G401 (cell line): ENCODE data around the gene ADAMTSL3. TPM values are rescaled to one million over a fixed set of nuclear protein-coding genes. Genes with fewer than 3 reads are reported as not detected.
"Not testable (repeated sequence)": the region's sequence is repeated elsewhere in the genome, so short reads cannot be mapped to it uniquely, and the experiment has no call there.

Experiments
- DNase-seq: peaks from one replicate; pipeline ENCODE4 v3.0.0-alpha.2; 2015; ENCODE audit warnings: low spot score
- in situ Hi-C: cut with HindIII; loops from 2 replicates; pipeline ENCODE4 v1.10.0; 2016; ENCODE audit warnings: low sequenced_read_pairs, mixed read lengths
- total RNA-seq: library from RNA; depleted of rRNA; stranded (reverse); fragments of >200 nt; shearing (Covaris generic); gene quantifications from 2 replicates; pipeline ENCODE4 v1.2.3, GENCODE V29; 2014

Gene ADAMTSL3
- total RNA-seq, 1 experiment from 2014 or later = 0.10 TPM

GRCh38 chr15:83732770-83733169 is 78.8 kb downstream of the ADAMTSL3 start:
- DNase-seq = no peak
- in situ Hi-C loops = no loop called here

DNA sequence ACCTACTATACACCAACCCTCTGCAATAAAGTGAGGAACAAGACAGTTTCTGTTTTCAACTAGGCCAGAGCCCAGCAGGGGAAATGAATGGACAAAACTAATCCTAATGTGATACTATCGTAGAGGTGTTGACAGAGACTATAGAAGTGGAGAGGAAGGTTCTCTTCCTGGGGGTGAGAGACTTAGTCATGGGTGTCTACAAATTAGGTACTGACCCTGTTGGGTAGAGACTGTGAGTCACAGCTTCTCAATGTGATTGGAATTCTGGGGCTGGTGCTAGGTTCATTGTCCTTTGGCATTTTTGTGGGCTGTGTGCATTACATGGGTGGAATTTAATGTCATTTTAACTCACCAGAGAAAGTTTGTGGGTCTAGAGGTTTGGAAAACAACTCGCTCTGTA is 79.3 kb downstream of the ADAMTSL3 start:
- DNase-seq = no peak
- in situ Hi-C loops = no loop called here

DNA sequence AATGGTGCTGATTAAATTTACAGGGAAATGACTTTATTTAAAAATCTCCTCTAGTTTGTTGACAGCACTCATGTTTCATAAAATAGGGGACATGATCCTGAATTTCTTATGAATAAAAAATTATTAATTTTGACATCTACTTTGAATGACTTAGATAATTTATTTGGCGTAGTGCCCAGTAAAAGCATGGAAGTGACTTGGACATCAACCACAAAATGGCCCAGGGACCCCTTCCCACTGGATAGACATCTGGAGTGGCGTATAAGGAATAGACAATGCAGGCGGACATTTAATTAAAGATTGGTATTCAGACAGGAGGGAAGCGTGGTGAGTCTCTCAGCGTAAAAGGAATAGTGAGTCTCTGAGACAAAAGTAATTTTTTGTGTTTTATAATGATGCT is 79.8 kb downstream of the ADAMTSL3 start:
- in situ Hi-C loops = no loop called here
- no peak for DNase-seq

GRCh38 chr15:83734487-83734886 is 80.6 kb downstream of the ADAMTSL3 start:
- DNase-seq = peak; percentile 6
- in situ Hi-C loops = no loop called here

GRCh38 chr15:83739629-83740028 is 85.7 kb downstream of the ADAMTSL3 start:
- peak; percentile 14 for DNase-seq
- in situ Hi-C loops = no loop called here

- in situ Hi-C loops = no loop called here
- no peak for DNase-seq
These were observed 91.8 kb downstream of the ADAMTSL3 start for GRCh38 chr15:83745771-83746170.

DNA sequence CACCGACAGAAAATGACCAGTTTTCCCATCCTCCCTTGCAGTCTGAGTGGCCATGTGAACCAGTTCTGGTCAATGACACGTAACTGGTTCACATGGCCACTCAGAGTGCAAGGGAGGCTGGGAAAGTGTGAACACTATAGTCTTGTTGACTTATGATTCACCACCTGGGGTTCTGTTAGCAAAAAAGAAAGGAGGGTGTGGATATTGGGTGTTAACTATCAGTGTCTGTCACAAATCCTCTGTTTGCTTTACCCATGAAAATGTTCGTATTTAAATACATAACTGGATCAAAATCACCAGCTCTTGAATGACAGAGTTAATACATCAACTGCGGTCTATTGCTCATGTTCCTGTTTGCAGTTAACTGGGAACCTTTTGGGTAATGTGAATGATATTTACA is 92.3 kb downstream of the ADAMTSL3 start:
- DNase-seq = no peak
- in situ Hi-C loops = no loop called here

DNA sequence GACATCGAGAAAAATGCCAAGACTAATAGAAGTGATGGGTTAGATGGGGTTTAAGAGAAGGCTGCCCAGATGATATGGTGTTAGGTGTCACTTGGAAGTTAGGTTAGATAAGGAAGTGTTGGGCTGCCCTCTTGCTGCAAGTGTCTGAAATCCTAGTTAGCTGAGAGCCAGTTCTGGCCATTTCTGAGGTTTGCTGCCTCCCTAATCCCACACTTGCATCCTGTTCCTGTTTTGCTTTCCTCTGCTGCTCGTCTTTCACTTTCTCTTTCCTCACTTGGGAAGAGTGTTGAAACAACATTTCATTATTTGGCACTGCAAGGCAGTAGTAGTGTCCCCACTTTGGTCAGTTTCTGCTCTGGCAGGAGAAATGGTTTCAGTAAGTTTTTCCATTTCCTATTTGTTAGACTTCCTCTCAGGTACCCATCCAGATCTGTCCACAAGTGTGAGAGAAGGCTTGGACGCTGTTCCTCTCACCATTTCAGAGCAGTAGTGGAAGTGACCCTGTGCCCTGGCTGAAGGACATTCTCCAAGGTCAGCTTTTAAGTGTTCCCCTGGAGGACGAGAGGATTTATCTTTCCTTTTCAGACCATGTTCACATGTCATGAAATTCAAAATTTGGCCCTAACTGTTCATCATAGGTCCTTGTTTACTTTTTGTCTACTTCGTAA is 93.3 kb downstream of the ADAMTSL3 start:
- in situ Hi-C loops = no loop called here
- DNase-seq = peak; percentile 22

DNA sequence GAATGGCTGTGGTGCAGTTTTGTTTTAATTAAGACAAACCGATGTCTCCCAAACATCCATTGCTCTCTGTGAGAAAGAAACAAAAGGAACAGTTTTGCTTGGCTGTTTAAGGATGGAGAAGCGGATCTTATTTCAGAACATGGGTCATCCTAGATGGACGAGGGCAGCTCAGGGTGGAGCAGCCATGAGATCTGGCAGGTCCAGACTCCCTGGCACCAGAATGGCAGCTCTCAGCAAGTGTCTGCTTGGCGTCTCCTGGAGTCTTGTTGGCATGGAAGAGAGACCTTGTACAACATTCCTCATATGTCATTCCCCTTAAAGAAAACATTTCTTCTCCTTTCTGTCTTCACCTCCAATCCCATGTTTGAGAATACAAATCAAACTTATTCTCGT is 93.8 kb downstream of the ADAMTSL3 start:
- in situ Hi-C loops = no loop called here
- no peak for DNase-seq

- in situ Hi-C loops = no loop called here
- DNase-seq = no peak
These were observed 100.1 kb downstream of the ADAMTSL3 start for GRCh38 chr15:83753872-83754493.

DNA sequence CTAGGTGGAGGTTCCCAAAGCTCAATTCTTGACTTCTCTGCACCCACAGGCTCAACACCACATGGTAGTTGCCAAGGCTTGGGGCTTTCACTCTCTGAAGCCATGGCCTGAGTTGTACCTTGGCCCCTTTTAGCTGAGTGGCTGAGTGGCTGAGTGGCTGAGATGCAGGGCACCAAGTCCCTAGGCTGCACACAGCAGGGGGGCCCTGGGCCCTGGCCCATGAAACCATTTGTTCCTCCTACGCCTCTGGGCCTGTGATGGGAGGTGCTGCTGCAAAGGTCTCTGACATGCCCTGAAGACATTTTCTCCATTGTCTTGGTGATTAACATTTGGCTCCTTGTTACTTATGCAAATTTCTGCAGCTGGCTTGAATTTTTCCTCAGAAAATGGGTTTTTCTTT is 103.4 kb downstream of the ADAMTSL3 start:
- DNase-seq, in situ Hi-C loops: not testable (repeated sequence)

GRCh38 chr15:83762367-83762766 is 108.4 kb downstream of the ADAMTSL3 start:
- in situ Hi-C loops = no loop called here
- DNase-seq = no peak

DNA sequence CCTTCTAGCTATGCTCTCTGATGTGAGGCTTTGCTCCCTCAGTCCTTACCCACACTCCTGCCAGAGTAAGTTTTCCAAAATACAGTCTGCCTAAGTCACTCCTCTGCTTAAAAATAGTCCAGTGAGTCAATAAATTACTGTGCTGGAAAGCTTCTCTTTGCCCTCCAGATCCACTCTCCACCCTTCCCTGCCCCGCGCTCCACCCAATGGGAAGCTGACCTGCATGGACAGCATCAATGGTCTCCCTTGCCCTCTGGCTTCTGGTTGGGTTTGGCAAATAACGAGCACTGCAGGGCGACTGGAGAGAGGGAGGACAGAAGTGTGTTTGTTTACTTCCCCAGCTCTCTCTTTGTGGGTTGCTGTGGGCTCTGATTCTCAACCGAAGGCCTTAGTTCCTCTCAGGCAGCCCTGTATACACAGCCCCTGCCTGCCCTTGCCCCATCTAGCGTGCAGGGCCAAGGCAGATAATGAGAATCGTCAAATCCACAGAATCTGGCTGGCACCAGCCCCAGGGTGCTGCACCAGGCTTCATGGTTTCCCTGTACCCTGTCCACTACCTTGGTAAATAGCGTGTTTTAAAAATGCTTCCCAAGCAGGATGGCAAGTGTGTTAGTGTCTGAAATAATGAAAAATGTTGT is 110.4 kb downstream of the ADAMTSL3 start:
- in situ Hi-C loops = no loop called here

DNA sequence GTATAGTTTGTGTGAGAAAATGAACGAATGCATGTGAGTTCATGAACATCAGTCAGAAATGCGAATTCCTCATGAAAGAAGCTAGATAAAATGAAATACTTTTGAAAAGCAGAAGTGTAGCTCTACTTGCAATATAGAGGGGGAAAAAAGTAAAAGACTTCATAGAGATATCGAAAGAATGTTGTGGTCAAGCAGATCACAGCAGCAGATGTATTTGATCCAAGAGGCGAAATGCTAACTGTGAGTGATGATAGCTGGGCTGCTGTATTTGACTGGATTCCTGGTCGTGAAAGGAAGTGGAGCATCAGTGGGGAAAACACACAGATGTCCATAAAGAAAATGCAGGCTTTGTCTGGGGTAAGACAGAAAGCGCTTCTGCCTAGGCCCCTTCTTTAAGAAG is 112.4 kb downstream of the ADAMTSL3 start:
- in situ Hi-C loops = no loop called here
- DNase-seq = no peak

More for the DNA sequence above, 110.4 kb downstream of the ADAMTSL3 start:
- peak; percentile 30 for DNase-seq

- DNase-seq = no peak
- in situ Hi-C loops = no loop called here
These were observed 113.8 kb downstream of the ADAMTSL3 start for GRCh38 chr15:83767741-83768140.

DNA sequence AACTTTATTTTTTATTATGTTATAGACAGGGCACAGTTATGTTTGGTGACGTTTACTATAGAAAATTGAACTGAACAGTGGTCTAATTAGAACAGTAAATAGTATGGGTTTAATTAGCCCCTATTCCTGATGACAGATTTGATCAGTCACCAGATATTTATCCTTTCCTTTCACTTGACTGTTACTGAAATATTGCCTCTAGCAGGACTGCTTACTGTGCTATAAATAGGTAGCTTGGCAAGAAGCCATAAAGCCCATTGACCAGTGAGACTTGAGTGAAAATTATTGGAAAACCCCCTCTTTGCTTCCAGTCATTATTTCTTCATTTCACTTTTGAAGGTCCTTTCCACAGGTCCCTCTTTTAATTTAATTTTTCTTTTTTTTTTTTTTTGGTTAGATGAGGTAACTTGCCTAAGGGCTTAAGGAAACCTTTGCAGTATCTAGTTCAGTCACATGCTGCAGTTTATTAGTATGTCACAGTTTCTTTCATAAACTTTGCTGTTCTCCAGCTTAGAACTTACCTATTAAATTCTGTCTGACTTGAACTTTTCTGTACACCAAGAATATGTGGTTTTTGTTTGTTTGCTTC is 115.6 kb downstream of the ADAMTSL3 start:
- in situ Hi-C loops = no loop called here
- DNase-seq = no peak

DNA sequence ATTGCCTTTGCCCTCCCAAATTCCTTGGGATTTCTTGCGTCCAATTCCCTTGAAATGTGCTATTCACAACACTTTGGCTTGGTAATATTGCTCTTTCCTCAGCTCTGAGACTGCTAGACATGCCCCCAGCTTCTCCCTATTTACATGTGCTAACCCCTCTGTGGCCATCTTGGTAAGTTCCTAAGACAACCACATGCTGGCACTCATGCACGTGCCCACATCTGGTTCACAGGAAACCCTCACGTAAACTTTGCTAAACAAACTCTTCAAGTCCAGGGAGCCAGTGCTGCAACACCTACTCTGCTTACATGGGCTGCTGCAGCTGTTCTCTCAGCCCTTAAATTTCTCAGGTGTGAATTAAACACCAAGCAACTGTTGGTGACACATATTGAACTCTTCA is 121.8 kb downstream of the ADAMTSL3 start:
- no peak for DNase-seq
- in situ Hi-C loops = no loop called here

DNA sequence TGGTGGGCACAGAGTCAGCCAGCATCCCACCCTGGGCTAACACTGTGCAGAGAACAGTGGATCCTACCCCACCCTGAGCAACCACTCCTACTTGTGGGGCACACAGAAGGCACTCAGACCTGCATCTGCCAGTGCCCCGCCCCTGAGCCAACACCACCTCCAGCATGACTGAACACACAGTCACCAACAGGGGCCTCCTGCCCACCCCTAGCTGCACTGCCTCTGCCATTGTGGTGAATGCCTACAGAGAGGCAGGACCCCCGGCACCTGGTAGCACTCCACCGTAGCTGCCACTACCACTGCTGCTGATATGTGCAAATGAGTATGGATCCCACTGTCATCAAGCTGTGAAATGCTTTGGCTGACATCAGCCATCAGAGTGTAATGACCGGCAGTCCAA is 123.1 kb downstream of the ADAMTSL3 start:
- DNase-seq = no peak
- in situ Hi-C loops = no loop called here

- no peak for DNase-seq
- in situ Hi-C loops = no loop called here
These were observed 129.3 kb downstream of the ADAMTSL3 start for GRCh38 chr15:83783227-83783626.

DNA sequence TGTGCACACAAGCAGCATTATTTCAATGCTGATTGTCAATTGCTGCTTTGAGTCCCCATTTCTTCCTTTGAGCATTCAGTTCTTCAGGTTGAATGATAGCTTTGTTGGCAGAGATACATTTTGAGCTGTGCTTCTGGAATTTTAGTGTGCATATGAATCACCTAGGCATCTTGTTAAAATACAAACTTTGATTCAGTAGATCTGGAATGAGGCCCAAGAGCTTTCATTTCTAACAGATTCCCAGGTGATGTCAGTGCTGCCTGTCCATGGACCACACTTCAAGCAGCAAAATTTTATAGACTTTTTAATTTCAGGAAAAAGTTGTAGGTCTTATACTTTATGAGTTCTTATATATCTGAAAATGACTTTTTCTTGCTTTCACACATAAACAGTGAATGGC is 131.1 kb downstream of the ADAMTSL3 start:
- in situ Hi-C loops = no loop called here
- DNase-seq = no peak
